HG03558 (cell line): Measurements from ENCODE around the gene GPR68.
"Not testable (repeated sequence)": the region's sequence is repeated elsewhere in the genome, so short reads cannot be mapped to it uniquely, and the experiment has no call there.

ENCODE experiments used
- ATAC-seq: cut with Tn5 transposase; IDR thresholded peaks from one replicate; pipeline ENCODE4 v1.9.1; 2021; ENCODE audit warnings: moderate number of reproducible peaks; ENCODE audit not compliant: unreplicated experiment; ENCODE audit errors: extremely low read depth

Gene GPR68

DNA sequence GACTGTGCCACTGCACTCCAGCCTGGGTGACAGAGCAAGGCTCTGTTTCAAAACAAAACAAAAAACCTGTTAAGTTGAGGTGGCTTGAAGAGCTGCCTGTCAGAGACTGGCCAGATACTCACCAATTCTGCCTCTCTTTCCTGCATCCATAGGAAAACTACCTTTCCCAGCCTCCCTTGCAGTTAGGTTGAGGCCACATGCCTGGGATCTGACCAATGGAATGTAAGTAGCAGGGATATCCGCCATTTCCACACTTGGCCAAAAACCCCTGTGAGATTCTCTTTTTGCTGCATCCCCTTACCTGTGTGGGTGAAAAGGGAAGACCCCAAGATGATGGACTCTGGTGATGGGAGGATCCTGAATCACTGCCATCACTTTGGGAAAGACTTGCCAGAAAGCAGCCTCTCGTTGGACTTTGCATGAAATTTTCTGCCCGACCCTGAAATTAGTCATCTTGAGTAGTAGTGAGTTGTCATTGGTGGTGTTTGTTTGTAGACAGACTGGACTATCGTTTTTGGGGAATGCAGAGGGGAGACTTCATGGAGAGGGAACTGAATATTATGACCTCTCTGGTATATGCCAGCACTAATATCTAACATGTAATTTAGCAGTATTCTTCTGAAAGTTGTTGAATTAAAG lies 14.0 kb downstream of the GPR68 start:
- no peak for ATAC-seq

DNA sequence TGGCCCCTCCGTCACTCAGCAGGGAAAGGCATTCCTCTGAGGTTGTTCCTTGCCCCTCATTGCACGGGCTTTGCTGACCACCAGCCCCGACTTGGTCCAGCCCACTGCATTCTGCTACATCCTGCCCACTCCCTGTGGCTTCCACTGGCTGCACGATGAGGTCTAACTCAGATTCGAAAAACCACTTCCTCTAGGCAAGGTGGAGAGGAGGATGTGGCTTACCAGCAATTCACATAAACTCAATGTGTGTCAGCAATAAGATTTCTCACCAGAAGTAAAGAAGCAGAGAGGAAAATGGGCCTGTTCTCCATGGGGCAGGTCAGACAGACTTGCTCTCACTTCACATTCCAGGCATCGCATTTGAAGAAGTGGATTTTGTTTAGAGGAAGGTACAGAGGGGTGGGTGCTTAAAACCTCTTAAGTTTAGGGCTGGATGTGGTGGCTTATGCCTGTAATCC lies 14.7 kb downstream of the GPR68 start:
- ATAC-seq: peak; percentile 53

DNA sequence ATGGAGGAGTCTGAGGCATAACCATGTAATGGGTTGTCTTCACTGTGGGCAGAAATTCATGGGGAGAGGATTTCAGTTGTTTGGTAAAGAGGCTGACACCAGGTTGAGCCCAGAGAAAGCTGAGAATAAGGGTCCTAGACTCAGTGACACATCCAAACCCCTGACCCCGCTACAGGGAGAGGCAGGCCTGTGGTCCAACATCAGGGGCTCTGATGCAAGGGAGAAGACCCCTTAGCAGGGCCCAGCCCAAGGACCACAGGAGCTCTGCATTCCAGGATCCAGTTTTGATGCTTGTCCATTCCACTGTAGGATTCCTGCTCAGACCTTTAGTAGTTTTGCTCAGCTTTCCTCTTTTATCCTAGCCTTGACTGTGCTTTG lies 15.5 kb downstream of the GPR68 start:
- no peak for ATAC-seq

DNA sequence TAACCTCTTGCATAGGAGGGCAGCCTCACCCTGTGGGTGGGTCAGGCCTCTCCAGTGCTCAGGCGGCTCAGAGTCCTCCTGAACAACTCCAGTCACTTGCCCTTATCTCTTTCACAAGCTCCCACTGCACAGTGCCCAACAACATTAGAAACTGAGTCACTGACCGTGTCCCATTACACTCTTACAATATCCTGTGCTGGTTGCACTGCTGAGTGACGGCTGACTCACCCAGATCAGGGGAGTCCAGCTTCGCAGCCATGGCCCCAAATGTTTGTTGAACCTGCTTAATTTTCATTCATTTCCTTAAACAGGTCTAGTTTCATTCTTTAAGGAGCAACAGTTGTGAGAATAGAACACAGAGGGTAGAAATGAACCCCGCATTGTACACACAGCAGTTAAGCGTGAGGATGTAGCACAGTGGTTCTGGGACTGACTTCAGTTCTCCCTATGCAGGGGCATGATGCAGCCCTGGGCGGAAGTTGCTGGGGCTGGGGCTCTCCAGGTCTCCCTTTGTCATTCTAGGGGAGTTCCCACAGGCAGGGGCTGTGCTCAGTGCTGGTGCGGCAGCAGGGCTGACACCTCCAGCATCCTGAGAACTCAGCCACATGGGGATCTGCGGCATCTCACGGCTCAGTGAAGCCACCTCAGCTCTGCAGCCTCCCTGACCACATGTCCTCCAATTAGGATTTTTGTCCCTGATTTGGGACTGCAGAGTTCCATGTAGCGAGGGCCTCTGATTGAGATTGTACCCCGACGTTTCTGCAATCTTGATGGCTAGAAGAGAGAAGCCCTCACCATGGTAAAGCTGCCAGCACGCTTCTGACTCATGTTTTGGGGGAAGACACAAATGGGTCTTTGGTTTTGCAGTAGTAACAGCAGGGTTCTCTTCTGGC lies 16.1 kb downstream of the GPR68 start:
- peak; percentile 63 for ATAC-seq

DNA sequence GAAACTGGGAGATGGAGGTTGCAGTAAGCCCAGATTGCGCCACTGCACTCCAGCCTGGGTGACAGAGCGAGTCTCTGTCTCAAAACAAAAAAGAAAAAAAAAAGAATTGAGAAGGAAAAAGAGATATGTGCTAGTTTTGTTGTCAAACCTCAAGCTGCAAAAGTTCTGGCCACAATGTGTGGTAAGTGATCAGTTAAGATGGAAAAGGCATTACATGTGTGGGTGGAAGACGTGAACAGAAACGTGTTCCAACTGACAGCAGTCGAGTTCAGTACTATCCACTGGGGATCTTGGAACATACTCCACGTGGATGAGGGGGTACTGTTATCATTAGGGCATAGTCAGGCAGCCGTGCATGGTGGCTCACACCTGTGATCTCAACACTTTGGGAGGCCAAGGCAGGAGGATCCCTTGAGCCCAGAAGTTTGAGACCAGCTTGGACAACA lies 17.3 kb downstream of the GPR68 start:
- no peak for ATAC-seq

DNA sequence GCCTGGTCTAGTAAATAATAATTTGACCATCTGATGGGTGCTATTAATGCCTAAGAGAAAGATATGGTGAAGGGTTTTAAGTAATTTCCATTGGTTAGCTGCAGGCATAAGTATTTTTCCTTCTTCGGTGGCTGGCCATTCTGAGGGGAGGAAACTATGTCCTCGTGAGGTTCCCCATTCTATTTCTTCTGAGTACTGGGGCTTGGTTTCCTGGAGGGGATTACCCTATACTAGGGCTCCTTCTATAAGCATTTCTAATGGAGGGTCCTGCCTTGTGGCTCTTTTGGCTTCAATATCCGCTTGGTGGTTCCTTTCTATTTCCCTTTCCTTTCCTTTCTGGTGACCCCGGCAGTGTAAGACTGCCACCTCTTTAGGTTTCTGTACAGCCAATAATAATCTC lies 18.1 kb downstream of the GPR68 start:
- not testable (repeated sequence) for ATAC-seq

DNA sequence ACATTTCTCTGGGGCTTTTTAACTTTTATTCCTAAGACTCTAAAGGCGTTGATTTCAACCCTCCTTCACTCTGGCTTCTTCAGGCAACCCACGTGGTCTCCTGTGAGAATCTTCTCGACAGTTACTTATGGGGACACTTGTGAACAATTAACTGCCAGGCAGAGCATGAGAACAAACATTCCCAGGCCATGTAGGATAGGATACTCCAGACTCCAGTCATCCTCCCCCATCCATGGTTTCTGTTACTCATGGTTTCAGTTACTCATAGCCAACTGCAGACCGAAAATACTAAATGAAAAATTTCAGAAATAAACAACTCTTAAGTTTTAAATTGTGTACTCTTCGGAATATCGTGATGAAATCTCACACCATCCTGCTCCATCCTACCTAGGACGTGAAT lies 19.5 kb downstream of the GPR68 start:
- no peak for ATAC-seq

DNA sequence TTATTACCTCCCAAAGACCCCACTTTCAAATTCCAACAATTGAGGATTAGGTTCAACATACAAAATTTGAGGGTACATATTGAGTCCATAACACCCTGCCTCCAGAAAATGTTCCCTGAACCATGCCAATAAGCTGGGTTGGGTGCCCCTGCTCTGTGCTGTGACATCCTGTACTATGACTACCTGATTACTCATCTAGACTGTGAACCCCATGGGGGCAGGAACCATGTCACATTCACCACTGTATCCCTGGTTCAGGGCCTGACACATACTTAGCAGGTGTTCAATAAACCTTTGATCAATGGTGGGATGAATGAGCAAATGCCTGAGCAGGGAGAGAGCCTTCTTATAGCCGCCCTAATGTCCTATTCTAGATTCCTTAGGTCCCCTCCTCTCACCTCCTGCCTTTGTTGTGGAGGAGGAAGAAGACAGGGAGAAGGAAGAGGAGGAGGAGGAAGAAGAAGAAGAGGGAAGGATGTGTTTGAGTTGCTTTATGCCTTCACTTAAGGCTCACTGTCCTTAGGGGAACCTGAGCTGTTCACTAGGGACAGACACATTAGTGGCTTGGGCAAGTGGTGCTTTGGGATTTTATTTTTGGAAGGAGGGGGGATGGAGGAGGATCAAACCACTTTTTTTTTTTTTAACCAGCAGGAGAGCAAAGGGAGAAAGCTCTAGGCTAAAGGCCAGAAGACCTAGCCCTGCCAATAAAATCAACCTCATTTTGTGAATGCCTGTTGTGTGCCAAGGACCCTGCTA lies 21.3 kb downstream of the GPR68 start:
- ATAC-seq: no peak

DNA sequence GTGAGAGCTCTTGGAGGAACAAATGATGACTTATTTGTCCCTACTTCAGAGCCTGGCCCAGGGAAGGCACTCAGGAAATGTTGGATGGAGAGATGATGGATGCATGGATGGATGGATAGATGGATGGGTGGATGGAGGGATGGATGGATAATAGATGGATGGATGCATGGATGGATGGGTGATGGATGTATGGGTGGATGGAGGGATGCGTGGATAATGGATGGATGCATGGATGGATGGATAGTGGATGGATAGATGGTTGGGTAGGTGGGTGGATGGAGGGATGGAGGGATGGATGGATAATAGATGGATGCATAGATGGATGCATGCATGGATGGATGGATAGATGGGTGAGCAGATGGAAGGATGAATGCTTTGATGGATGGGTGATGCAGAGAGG lies 23.2 kb downstream of the GPR68 start:
- ATAC-seq: no peak

DNA sequence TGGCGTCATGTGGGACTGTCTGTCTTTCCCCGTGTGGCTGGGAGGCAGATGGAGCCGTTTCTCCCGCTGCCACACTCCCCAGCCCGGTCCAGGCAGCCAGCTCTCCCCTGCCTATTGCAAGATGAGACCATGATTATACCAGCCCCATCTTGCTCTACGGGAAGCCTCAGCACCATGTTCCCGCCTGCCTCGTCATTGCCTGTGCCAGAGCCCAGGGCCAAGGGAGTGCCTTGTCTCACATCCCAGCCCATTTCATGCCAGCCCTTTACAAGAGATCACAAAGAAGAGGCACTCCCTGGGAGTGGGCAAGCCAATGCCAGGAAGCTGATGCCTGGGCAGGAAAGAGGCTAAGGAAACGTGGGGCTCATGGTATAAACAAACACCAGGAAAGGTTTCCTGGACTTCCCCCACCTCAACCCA lies 23.9 kb downstream of the GPR68 start:
- ATAC-seq: no peak

DNA sequence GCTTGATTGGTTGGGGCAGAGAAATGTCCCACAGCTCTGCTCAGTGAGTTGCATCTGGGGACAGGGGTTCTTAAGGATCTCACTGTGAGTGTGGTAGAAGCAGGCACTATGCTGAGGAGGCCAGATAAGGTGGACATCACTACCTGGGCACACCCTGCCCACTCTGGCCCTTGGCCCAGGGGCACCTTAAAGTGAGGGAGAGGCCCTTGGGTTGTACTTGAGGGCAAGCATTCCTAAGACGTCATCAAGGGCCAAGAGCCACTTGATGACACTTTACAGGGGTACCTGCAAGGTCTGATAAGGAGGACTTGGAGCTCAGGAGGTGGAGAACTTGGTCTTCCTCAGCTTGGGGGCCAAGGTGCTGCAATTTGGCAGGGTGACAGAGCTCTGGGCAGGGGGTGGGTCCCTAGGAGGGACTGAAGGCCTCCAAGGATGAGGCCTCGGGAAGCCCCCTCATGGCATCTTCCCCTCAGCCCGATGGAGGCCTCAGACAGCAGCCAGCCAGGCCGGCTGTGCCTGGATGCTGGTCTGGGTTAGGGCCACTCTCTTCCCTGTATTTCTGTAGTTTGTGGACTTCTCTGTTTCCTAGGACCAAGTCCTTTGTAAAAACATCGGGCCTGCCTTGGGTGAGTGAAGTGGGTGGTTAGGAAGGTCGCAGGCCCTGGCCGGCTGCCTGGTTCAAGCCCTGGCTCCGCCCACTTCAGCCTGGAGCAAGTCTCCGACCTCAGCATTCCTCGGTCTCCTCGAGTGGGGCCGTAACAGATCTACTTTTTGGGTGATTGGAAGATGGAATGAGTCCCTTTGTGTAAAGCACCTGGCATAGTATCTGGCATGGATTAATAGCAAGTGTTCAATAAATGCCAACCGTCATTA lies 24.8 kb downstream of the GPR68 start:
- no peak for ATAC-seq

DNA sequence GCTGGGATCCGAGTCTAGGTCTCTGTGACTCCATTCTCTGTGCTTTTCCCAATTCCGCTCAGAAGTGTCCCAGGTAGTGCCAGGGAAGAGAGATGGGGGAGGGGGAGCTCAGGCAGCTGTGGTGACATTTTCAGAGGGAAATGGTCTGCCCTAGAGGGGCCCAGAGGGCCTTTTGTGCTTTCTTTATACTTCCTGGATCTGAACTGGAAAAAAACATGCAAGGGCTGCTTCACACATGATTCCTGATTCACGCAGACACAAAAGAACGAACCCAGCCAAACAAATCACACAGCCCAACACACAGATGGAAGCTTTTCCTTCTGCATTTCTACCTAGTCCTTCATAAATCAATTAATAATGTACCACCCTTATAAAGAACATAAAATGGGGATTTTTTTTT lies 26.5 kb downstream of the GPR68 start:
- ATAC-seq: no peak

DNA sequence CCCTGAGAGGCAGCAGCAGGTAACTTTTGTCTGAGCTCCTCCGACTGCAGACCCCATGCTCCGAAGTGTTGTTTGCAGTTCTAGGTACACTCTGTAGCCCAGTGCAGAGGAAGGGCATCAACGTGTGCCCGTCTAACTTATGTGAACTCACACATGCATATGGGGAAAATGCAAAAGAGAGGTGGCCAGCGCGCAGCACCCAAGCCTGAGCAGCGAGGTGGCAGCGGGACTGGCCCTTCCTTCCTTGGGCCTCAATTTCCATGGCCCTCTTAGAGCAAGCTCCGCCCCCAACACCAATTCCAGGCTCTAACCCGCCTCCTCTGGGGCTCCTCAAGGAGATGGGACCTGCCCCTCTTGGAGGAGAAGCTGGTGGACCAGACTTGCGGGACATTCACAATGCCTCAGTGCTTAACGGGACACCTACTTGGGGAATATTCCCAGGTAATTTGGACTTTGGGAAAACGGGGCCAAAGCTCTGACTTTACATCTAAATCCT lies 27.7 kb downstream of the GPR68 start:
- ATAC-seq: no peak

DNA sequence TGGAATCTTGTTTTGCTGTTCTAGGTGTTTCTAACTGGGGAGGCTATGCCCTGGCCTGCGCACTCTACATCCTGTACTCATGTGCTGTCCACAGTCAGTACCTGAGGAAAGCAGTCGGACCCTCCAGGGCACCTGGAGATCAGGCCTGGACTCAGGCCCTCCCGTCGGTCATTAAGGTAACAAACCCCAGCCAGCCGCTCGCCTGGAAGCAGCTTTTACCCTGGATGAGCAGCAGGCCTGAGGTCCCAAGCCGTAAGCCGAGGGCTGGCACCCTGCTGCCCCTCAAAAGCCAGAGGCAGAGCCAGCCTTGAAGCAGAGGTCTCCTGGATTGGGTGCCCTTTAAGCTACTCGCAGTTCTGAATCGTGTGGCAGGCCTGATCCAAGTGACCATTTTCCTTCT lies 29.1 kb downstream of the GPR68 start:
- ATAC-seq: no peak

DNA sequence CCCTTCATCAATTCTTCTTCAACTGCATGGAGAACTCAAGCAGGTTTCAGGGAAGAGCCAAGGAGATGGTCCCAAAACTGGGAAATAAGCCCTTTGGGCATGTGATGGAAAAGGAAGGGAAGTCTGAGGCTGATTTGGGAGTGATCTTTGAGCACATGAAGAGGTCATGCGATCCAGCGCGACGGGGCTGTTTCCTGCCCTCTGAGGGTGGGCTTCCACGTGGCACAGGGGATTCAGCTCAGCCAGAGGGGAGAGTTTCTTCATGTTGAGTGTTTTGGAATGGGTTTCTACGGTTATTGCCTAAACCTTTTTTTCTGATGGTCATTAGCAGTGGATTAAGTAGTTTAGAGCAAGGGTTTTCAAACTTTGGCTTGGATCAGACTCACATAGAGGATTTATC lies 30.2 kb downstream of the GPR68 start:
- no peak for ATAC-seq

DNA sequence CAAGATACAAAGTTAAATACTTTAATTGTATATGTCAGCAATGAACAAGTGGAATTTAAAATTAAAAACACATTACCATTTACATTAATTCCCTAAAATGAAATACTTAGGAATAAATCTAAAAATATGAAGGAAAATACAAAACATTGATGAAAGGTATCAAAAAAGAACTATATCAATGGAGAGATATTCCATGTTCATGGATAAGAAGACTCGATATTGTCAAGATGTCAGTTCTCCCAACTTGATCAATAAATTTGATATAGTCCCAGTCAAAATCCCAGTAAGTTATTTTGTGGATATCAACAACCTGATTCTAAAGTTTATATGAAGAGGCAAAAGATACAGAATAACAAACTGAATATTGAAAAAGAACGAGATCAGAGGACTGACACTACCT lies 33.5 kb downstream of the GPR68 start:
- no peak for ATAC-seq

DNA sequence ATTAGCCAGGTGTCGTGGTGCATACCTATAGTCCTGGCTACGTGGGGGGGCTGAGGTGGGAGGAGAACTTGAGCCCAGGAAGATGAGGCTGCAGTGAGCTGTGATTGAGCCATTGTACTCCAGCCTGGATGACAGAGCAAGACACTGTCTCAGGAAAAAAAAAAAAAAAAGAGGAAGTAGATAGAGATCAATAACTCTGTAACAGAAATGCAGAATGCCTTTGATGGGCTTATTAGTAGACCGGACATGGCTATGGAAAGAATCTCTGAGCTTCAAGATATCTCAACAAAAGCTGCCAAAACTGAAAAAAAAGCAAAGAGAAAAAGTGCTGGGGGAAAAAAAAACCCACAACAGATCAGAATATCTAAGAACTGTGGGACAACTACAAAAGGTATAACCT lies 37.5 kb downstream of the GPR68 start:
- ATAC-seq: no peak

DNA sequence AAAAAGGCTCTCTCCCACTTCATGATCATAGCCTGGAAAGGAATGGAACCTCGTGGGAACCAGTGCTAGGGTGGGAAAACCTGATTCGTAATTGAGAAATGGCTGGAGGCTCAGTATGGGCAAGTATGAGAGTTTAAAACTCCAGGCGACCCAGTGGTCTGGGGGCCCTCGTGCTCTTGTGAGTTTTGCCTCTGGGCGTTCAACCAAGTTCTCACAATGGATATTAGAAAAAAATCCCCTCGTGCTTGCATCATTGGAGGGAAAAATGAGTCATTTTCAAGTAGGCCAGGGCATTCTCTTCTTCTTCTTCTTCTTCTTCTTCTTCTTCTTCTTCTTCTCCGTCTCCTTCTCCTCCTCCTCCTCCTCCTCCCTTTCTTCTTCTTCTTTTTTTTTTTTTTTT lies 39.0 kb downstream of the GPR68 start:
- ATAC-seq: no peak

DNA sequence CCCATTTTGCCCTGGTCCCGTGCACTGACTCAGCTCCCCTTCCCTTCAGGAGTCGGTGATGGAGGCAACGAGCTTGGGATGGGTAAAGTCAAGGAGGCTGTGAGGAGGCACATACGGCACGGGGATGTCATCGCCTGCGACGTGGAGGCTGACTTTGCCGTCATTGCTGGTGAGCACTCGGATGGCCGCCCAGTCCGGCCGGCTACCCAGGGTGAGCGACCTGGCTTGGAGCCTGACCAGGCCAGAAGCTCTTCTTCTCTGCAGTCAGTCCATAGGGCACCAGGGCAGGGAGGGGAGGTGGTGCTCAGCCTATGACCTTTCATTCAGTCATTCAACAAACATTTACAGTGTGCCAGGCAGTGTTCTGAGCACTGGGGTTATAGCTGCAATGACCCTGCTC lies 39.8 kb downstream of the GPR68 start:
- ATAC-seq: no peak
